GM18868 (cell line): Measurements from ENCODE around the gene RALGAPB.
"Not testable (repeated sequence)": the region's sequence is repeated elsewhere in the genome, so short reads cannot be mapped to it uniquely, and the experiment has no call there.

Experiments used
- ATAC-seq: cut with Tn5 transposase; IDR thresholded peaks from one replicate; pipeline ENCODE4 v1.9.1; 2021; ENCODE audit warnings: mild to moderate bottlenecking, moderate library complexity; ENCODE audit not compliant: unreplicated experiment

RALGAPB gene

GRCh38 chr20:38581013-38581412, 108.4 kb downstream of the RALGAPB start, which contains the start of gene ADIG:
Gene ADIG (plus strand): TSS chr20:38581197. CDS start chr20:38581251, 54 bp downstream.
- ATAC-seq: no peak

GRCh38 chr20:38581830-38582358, 109.3 kb downstream of the RALGAPB start:
- ATAC-seq: no peak

- ATAC-seq: no peak
Observed at GRCh38 chr20:38583306-38583705, 110.7 kb downstream of the RALGAPB start.

GRCh38 chr20:38584099-38584763, 111.6 kb downstream of the RALGAPB start:
- no peak for ATAC-seq

GRCh38 chr20:38585404-38586180, 112.9 kb downstream of the RALGAPB start:
- ATAC-seq: no peak

- ATAC-seq: no peak
Observed at GRCh38 chr20:38586181-38586525, 113.5 kb downstream of the RALGAPB start.

- no peak for ATAC-seq
Observed at GRCh38 chr20:38588303-38588702, 115.7 kb downstream of the RALGAPB start.

- ATAC-seq: no peak
Observed at GRCh38 chr20:38589351-38589750, 116.7 kb downstream of the RALGAPB start.

- ATAC-seq: no peak
Observed at GRCh38 chr20:38589967-38590675, 117.5 kb downstream of the RALGAPB start.

- no peak for ATAC-seq
Observed at GRCh38 chr20:38590676-38591473, 118.2 kb downstream of the RALGAPB start.

GRCh38 chr20:38591474-38592410, 119.1 kb downstream of the RALGAPB start:
- ATAC-seq: no peak

- not testable (repeated sequence) for ATAC-seq
Observed at GRCh38 chr20:38592411-38592790, 119.8 kb downstream of the RALGAPB start.

GRCh38 chr20:38594281-38594680, 121.6 kb downstream of the RALGAPB start:
- not testable (repeated sequence) for ATAC-seq

GRCh38 chr20:38595886-38596285, 123.2 kb downstream of the RALGAPB start:
- not testable (repeated sequence) for ATAC-seq

GRCh38 chr20:38599410-38599882, 126.8 kb downstream of the RALGAPB start:
- ATAC-seq: no peak

- no peak for ATAC-seq
Observed at GRCh38 chr20:38600057-38600456, 127.4 kb downstream of the RALGAPB start.

GRCh38 chr20:38601216-38602184, 128.9 kb downstream of the RALGAPB start, which contains the start of gene ARHGAP40:
Gene ARHGAP40 (plus strand): TSS chr20:38601809.
- ATAC-seq: peak; percentile 41

GRCh38 chr20:38602185-38602581, 129.5 kb downstream of the RALGAPB start:
- ATAC-seq: no peak
